H9 (cell line): ENCODE data around the gene AFAP1. TPM values are rescaled to one million over a fixed set of nuclear protein-coding genes. Genes with fewer than 3 reads are reported as not detected.
A peak's percentile ranks its signal among the peaks of the same experiment; 100 is the strongest.

Experiments
- DNase-seq: peaks from one replicate; pipeline ENCODE4 v3.0.0-alpha.2; 2017
- H2AFZ ChIP-seq: one replicate; pipeline ENCODE4 v1.6.1; 2013; ENCODE audit warnings: mild to moderate bottlenecking, low read length, control low read depth, moderate library complexity
- H2AK5ac ChIP-seq: 2 replicates; pipeline ENCODE4 v1.6.1; 2013; ENCODE audit warnings: low read length, control low read depth, mixed read lengths; ENCODE audit not compliant: insufficient read length
- H2BK120ac ChIP-seq: one replicate; pipeline ENCODE4 v1.6.1; 2013; ENCODE audit warnings: low read depth, mild to moderate bottlenecking, low read length, control low read depth, inconsistent platforms; ENCODE audit not compliant: poor library complexity, severe bottlenecking
- H2BK12ac ChIP-seq: 2 replicates; pipeline ENCODE4 v1.6.1; 2013; ENCODE audit warnings: low read length, control low read depth, mixed read lengths, low read depth; ENCODE audit not compliant: insufficient read length
- H2BK15ac ChIP-seq: 2 replicates; pipeline ENCODE4 v1.6.1; 2013; ENCODE audit warnings: low read depth, low read length, control low read depth
- H2BK20ac ChIP-seq: one replicate; pipeline ENCODE4 v1.6.1; 2013; ENCODE audit warnings: low read depth, mild to moderate bottlenecking, low read length, control low read depth, inconsistent platforms; ENCODE audit not compliant: poor library complexity, severe bottlenecking
- H2BK5ac ChIP-seq: 2 replicates; pipeline ENCODE4 v1.6.1; 2013; ENCODE audit warnings: low read length, control low read depth, mixed read lengths; ENCODE audit not compliant: insufficient read length
- H3K14ac ChIP-seq: 2 replicates; pipeline ENCODE4 v1.6.1; 2013; ENCODE audit warnings: low read length, control low read depth; ENCODE audit not compliant: insufficient read depth
- H3K18ac ChIP-seq: 2 replicates; pipeline ENCODE4 v1.6.1; 2013; ENCODE audit warnings: low read depth, mild to moderate bottlenecking, mixed read lengths, low read length, control low read depth; ENCODE audit not compliant: insufficient read length
- H3K23ac ChIP-seq: 2 replicates; pipeline ENCODE4 v1.6.1; 2013; ENCODE audit warnings: low read length, control low read depth, mixed read lengths, low read depth; ENCODE audit not compliant: insufficient read length
- H3K23me2 ChIP-seq: 2 replicates; pipeline ENCODE4 v1.6.1; 2013; ENCODE audit warnings: low read depth, mild to moderate bottlenecking, mixed read lengths, low read length, control low read depth; ENCODE audit not compliant: insufficient read length, poor library complexity, severe bottlenecking
- H3K27ac ChIP-seq: 2 replicates; pipeline ENCODE4 v1.5.1; 2013; ENCODE audit warnings: low read length, control low read depth, mixed read lengths, low read depth; ENCODE audit not compliant: insufficient read length
- H3K27me3 ChIP-seq: 2 replicates; pipeline ENCODE4 v1.6.1; 2013; ENCODE audit warnings: low read length, control low read depth, inconsistent platforms; ENCODE audit not compliant: insufficient read depth
- H3K4ac ChIP-seq: 2 replicates; pipeline ENCODE4 v1.6.1; 2013; ENCODE audit warnings: low read depth, mild to moderate bottlenecking, control low read depth, inconsistent platforms, low read length, moderate library complexity
- H3K4me1 ChIP-seq: 2 replicates; pipeline ENCODE4 v1.6.1; 2013; ENCODE audit warnings: low read length, control low read depth, inconsistent platforms; ENCODE audit not compliant: insufficient read depth
- H3K4me2 ChIP-seq: 2 replicates; pipeline ENCODE4 v1.6.1; 2013; ENCODE audit warnings: low read length, control low read depth, mixed read lengths; ENCODE audit not compliant: insufficient read length, insufficient read depth
- H3K56ac ChIP-seq: 2 replicates; pipeline ENCODE4 v1.6.1; 2013; ENCODE audit warnings: low read depth, mild to moderate bottlenecking, mixed read lengths, low read length, control low read depth; ENCODE audit not compliant: insufficient read length
- H3K79me1 ChIP-seq: 2 replicates; pipeline ENCODE4 v1.6.1; 2013; ENCODE audit warnings: low read depth, mild to moderate bottlenecking, moderate library complexity, low read length, control low read depth, inconsistent platforms; ENCODE audit not compliant: insufficient read depth, poor library complexity, severe bottlenecking
- H3K79me2 ChIP-seq: 2 replicates; pipeline ENCODE4 v1.6.1; 2013; ENCODE audit warnings: low read length, control low read depth, inconsistent platforms; ENCODE audit not compliant: insufficient read depth
- H3K9ac ChIP-seq: 2 replicates; pipeline ENCODE4 v1.6.1; 2013; ENCODE audit warnings: low read length, control low read depth, mixed read lengths; ENCODE audit not compliant: insufficient read length; ENCODE audit errors: extremely low read depth
- H3K9me3 ChIP-seq: one replicate; pipeline ENCODE4 v1.6.1; 2013; ENCODE audit warnings: low read depth, low read length, inconsistent platforms; ENCODE audit not compliant: control insufficient read depth
- H3T11ph ChIP-seq: one replicate; pipeline ENCODE4 v1.6.1; 2013; ENCODE audit warnings: mild to moderate bottlenecking, low read length, control low read depth, inconsistent platforms
- H4K20me1 ChIP-seq: one replicate; pipeline ENCODE4 v1.6.1; 2013; ENCODE audit not compliant: control insufficient read depth, insufficient read length, insufficient read depth
- H4K5ac ChIP-seq: 2 replicates; pipeline ENCODE4 v1.6.1; 2013; ENCODE audit warnings: low read depth, mild to moderate bottlenecking, mixed read lengths, low read length, control low read depth; ENCODE audit not compliant: insufficient read length
- H4K8ac ChIP-seq: replicated peaks from 2 replicates; pipeline ENCODE4 v1.6.1; 2013; ENCODE audit warnings: low read length, control low read depth, mixed read lengths, low read depth; ENCODE audit not compliant: insufficient read length
- H4K91ac ChIP-seq: 2 replicates; pipeline ENCODE4 v1.6.1; 2013; ENCODE audit warnings: low read depth, mild to moderate bottlenecking, moderate library complexity, mixed read lengths, low read length, control low read depth; ENCODE audit not compliant: insufficient read length
- H3K27ac Mint-ChIP-seq, 3 experiments: 2 replicates in 2 of 3; 3 replicates in 1 of 3; pipeline ENCODE4 v1.8.0; 2020 to 2021; ENCODE audit warnings: mixed read lengths in 3 of 3, mild to moderate bottlenecking in 1 of 3, moderate library complexity in 1 of 3
- H3K27me3 Mint-ChIP-seq: 2 replicates; pipeline ENCODE4 v1.8.0; 2021; ENCODE audit warnings: low read depth, mild to moderate bottlenecking, moderate library complexity, mixed read lengths
- H3K36me3 Mint-ChIP-seq, 3 experiments: 2 replicates in 2 of 3; 3 replicates in 1 of 3; pipeline ENCODE4 v1.8.0; 2020 to 2021; ENCODE audit warnings: low read depth in 3 of 3, mixed read lengths in 3 of 3; ENCODE audit not compliant: insufficient read depth in 1 of 3
- H3K4me1 Mint-ChIP-seq, 2 experiments: 2 replicates each; pipeline ENCODE4 v1.8.0; 2020; ENCODE audit warnings: mixed read lengths in 2 of 2
- H3K4me3 Mint-ChIP-seq, 2 experiments: 2 replicates in 1 of 2; 3 replicates in 1 of 2; pipeline ENCODE4 v1.8.0; 2020 to 2021; ENCODE audit warnings: mild to moderate bottlenecking in 2 of 2, mixed read lengths in 2 of 2, moderate library complexity in 1 of 2
- H3K9me3 Mint-ChIP-seq, 2 experiments: 2 replicates in 1 of 2; 3 replicates in 1 of 2; pipeline ENCODE4 v1.8.0; 2020; ENCODE audit warnings: mild to moderate bottlenecking in 2 of 2, mixed read lengths in 2 of 2, moderate library complexity in 1 of 2
- CTCF ChIP-seq: fragments of 200-600 bp; sonication (generic); conservative IDR thresholded peaks from 3 replicates; pipeline ENCODE4 v1.8.0; 2021; ENCODE audit warnings: antibody characterized with exemption, mild to moderate bottlenecking
- WGBS: extraction: QIAGEN DNeasy Blood & Tissue Kit; methylation state at CpG from one replicate; pipeline ENCODE4 v1.1.7; 2013; ENCODE audit warnings: missing lambda C conversion rate, low lambda C conversion rate, mixed read lengths; ENCODE audit not compliant: insufficient read length; ENCODE audit errors: extremely low coverage; 5-methylcytosine and 5-hydroxymethylcytosine counted together
- total RNA-seq: library from RNA; stranded (reverse); gene quantifications from 2 replicates; pipeline ENCODE4 v1.2.1, GENCODE V29; 2021

The AFAP1 gene
- total RNA-seq, 1 experiment from 2014 or later, result 6.5 TPM

- no peaks in the 10 kb centered on the region for H3K9me3 Mint-ChIP-seq
- no peak overlapping the region for H2AFZ ChIP-seq
- no peak overlapping the region for H3K4me3 Mint-ChIP-seq
- H2BK5ac ChIP-seq, result no peak overlapping the region
- H4K91ac ChIP-seq, result no peak overlapping the region
- H3K56ac ChIP-seq, result no peak overlapping the region
- H2AK5ac ChIP-seq, result no peak overlapping the region
- no peak overlapping the region for H3K18ac ChIP-seq
- H3K79me1 ChIP-seq, result no peaks in the 10 kb centered on the region
- DNase-seq, result peak; percentile 88
- peaks cover 13 to 22% (median 22%) of the 10 kb centered on the region in 3 experiments; a peak in 6 of 7 replicates for H3K36me3 Mint-ChIP-seq
- H3K14ac ChIP-seq, result no peak overlapping the region
- WGBS, result no CpG with 5 or more reads among the region's 16 CpGs
- TF ChIP-seq CTCF, result peak; percentile 92
- no peaks in the 10 kb centered on the region for H3K27me3 ChIP-seq
- H3K4ac ChIP-seq, result no peak overlapping the region
- H3K23ac ChIP-seq, result no peak overlapping the region
- H3K4me2 ChIP-seq, result no peak overlapping the region
- no peak overlapping the region for H3K9ac ChIP-seq
- peaks cover 4% of the 10 kb centered on the region for H3K4me1 ChIP-seq
- no peak overlapping the region for H3T11ph ChIP-seq
- H3K27ac ChIP-seq, result no peak overlapping the region
- H3K27me3 Mint-ChIP-seq, result no peaks in the 10 kb centered on the region; the same call in 1 of the 2 replicates
- no peaks in the 10 kb centered on the region for H3K9me3 ChIP-seq
- H2BK120ac ChIP-seq, result no peak overlapping the region
- no peak overlapping the region for H4K8ac ChIP-seq
- H3K79me2 ChIP-seq, result no peaks in the 10 kb centered on the region
- peak overlapping the region; percentile 33 to 94 (median 83); a peak in 4 of 7 replicates for H3K27ac Mint-ChIP-seq
- no peak overlapping the region for H4K5ac ChIP-seq
- no peak overlapping the region for H2BK15ac ChIP-seq
- H4K20me1 ChIP-seq, result no peaks in the 10 kb centered on the region
- no peaks in the 10 kb centered on the region for H3K23me2 ChIP-seq
- no peak overlapping the region for H2BK20ac ChIP-seq
- peaks cover 40 to 56% of the 10 kb centered on the region in 2 experiments for H3K4me1 Mint-ChIP-seq
- no peak overlapping the region for H2BK12ac ChIP-seq
Observed at GRCh38 chr4:7803992-7804755, 135.5 kb downstream of the AFAP1 start.
